C4-2B (cell line): Measurements from ENCODE around the gene VSIR.

ENCODE experiments used
- ZFX ChIP-seq: fragments of 450-650 bp; IDR thresholded peaks from 2 replicates; pipeline ENCODE4 v1.6.1; 2017
- TF ChIP-seq, protein P1 (sequence below): fragments of 450-650 bp; conservative IDR thresholded peaks from 2 replicates; pipeline ENCODE4 v1.5.1; 2017; ENCODE audit warnings: mild to moderate bottlenecking

DNA sequence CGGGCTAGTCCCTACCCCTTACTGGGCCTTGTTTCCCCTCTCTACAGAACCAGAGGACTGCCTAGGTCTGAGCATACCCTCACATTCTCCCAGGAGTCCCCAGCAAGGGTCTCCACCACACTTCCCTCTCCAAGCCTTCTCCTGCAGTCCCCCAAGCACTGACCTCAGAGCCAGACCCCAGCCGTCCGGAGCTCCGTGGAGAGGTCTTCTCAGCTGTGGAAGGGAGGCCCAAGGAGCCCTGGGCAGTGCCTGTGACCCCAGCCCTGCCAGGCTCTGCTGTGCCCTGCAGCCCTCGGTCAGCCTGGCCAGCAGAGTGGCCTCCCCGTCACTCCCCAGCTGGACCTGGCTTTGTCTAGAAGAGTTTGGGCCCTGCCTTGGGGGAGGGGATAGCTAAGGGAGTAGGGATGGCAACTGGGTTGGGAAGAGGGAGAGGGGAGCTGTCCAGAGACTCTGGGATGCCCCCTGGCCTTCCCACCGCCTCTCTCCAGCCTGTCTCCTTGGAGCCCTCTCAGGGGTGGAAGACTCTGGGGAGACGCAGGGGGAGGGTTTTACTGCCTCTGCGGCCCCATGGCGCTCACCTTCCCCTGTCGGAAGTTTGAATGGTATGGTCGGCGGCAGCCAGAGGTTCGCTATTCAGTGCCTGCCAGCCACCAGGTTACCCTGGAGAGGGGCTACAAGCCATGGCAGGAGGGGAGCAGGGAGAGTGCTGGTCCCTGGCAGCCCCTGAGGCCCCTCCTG, 53.7 kb downstream of the VSIR start, which contains the start of gene C10orf105:
- TF ChIP-seq, protein P1, sequence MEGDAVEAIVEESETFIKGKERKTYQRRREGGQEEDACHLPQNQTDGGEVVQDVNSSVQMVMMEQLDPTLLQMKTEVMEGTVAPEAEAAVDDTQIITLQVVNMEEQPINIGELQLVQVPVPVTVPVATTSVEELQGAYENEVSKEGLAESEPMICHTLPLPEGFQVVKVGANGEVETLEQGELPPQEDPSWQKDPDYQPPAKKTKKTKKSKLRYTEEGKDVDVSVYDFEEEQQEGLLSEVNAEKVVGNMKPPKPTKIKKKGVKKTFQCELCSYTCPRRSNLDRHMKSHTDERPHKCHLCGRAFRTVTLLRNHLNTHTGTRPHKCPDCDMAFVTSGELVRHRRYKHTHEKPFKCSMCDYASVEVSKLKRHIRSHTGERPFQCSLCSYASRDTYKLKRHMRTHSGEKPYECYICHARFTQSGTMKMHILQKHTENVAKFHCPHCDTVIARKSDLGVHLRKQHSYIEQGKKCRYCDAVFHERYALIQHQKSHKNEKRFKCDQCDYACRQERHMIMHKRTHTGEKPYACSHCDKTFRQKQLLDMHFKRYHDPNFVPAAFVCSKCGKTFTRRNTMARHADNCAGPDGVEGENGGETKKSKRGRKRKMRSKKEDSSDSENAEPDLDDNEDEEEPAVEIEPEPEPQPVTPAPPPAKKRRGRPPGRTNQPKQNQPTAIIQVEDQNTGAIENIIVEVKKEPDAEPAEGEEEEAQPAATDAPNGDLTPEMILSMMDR: no peak
- TF ChIP-seq ZFX: no peak
